Lower lobe of right lung (tissue), 2 donors: ENCODE data around the gene TPP2. TPM values are rescaled to one million over a fixed set of nuclear protein-coding genes. Genes with fewer than 3 reads are reported as not detected.

Experiments used
- ATAC-seq, 2 donors: fragments of 200-7000 bp; cut with Tn5 transposase; one replicate each; pipeline ENCODE4 v1.9.1; 2020 to 2022; ENCODE audit warnings: mild to moderate bottlenecking in 2 of 2, moderate library complexity in 2 of 2
- DNase-seq: peaks from one replicate; pipeline ENCODE4 v3.0.0-alpha.2; 2020
- H3K27ac ChIP-seq: fragments of 200-600 bp; one replicate; pipeline ENCODE4 v1.8.0; 2022
- H3K27me3 ChIP-seq: fragments of 200-600 bp; one replicate; pipeline ENCODE4 v1.8.0; 2022; ENCODE audit warnings: low read depth
- H3K36me3 ChIP-seq: fragments of 200-600 bp; one replicate; pipeline ENCODE4 v1.8.0; 2022; ENCODE audit warnings: mild to moderate bottlenecking
- H3K4me1 ChIP-seq: fragments of 200-600 bp; one replicate; pipeline ENCODE4 v1.8.0; 2022
- H3K4me3 ChIP-seq: fragments of 200-600 bp; one replicate; pipeline ENCODE4 v1.8.0; 2022; ENCODE audit warnings: mild to moderate bottlenecking
- H3K9me3 ChIP-seq: fragments of 200-600 bp; one replicate; pipeline ENCODE4 v1.8.0; 2022
- intact Hi-C: fragments of 100-400 bp; cut with DNase I; formaldehyde crosslinking; loops from one replicate; pipeline ENCODE4 v1.11.0; 2022
- total RNA-seq: library from RNA; stranded (reverse); fragmentation: NEBNext Ultra II Directional; extraction: Animal tissue kit (Norgen Biotek cat#: 25700); gene quantifications from one replicate; pipeline ENCODE4 v1.2.1, GENCODE V29; 2021
- TF ChIP-seq, protein P1 (sequence below): fragments of 200-600 bp; IDR thresholded peaks from one replicate; pipeline ENCODE4 v1.8.0; 2022; ENCODE audit warnings: antibody characterized with exemption, mild to moderate bottlenecking
- donor health status: DM: no; HTN: yes; CAD: no; lungs with severe emphysema.

Gene TPP2
- total RNA-seq, 1 donor from 2014 or later: 41.7 TPM

- no peak for DNase-seq
- Histone ChIP-seq H3K9me3 (no peaks in the 10 kb centered on the region), H3K27ac (no peak overlapping the region), H3K27me3 (no peaks in the 10 kb centered on the region), H3K4me1 (no peaks in the 10 kb centered on the region), H3K36me3 (no peaks in the 10 kb centered on the region), H3K4me3 (no peak overlapping the region)
- TF ChIP-seq, protein P1, sequence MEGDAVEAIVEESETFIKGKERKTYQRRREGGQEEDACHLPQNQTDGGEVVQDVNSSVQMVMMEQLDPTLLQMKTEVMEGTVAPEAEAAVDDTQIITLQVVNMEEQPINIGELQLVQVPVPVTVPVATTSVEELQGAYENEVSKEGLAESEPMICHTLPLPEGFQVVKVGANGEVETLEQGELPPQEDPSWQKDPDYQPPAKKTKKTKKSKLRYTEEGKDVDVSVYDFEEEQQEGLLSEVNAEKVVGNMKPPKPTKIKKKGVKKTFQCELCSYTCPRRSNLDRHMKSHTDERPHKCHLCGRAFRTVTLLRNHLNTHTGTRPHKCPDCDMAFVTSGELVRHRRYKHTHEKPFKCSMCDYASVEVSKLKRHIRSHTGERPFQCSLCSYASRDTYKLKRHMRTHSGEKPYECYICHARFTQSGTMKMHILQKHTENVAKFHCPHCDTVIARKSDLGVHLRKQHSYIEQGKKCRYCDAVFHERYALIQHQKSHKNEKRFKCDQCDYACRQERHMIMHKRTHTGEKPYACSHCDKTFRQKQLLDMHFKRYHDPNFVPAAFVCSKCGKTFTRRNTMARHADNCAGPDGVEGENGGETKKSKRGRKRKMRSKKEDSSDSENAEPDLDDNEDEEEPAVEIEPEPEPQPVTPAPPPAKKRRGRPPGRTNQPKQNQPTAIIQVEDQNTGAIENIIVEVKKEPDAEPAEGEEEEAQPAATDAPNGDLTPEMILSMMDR: peak; percentile 43
- ATAC-seq: peak; percentile 75 to 83
- intact Hi-C loops: no loop called here
These were observed 128.1 kb downstream of the TPP2 start for GRCh38 chr13:102724923-102725322.

GRCh38 chr13:102726430-102726829, 129.6 kb downstream of the TPP2 start:
- H3K4me3 ChIP-seq: no peak overlapping the region
- no peak for ATAC-seq
- H3K36me3 ChIP-seq: no peaks in the 10 kb centered on the region
- no peaks in the 10 kb centered on the region for H3K9me3 ChIP-seq
- peaks cover 9% of the 10 kb centered on the region for H3K4me1 ChIP-seq
- no peak for DNase-seq
- intact Hi-C loops: no loop called here
- no peak overlapping the region for H3K27ac ChIP-seq
- TF ChIP-seq, protein P1: no peak
- H3K27me3 ChIP-seq: no peaks in the 10 kb centered on the region

Other genes with a start within 250 kb of the TPP2 start
- gene FGF14, start 194.9 kb upstream of the TPP2 start, total RNA-seq: 5.0 TPM
- not detected for gene METTL21C, start 98.1 kb downstream of the TPP2 start, total RNA-seq
- gene TEX30, start 176.8 kb downstream of the TPP2 start, total RNA-seq: 5.8 TPM
- 5.9 TPM for gene POGLUT2, start 202.0 kb downstream of the TPP2 start, total RNA-seq
- gene BIVM, start 202.1 kb downstream of the TPP2 start, total RNA-seq: 13.4 TPM
- gene ERCC5, start 249.0 kb downstream of the TPP2 start, total RNA-seq: 51.3 TPM